K562 (cell line): ENCODE results near the gene KRT33A.

ENCODE experiments used
- DMBX1 ChIP-seq: fragments of 250-450 bp; sonication (Bioruptor Pico); IDR thresholded peaks from 2 replicates; pipeline ENCODE4 v1.8.0; 2022; ENCODE audit warnings: inconsistent platforms, mild to moderate bottlenecking, moderate library complexity, borderline replicate concordance
- ETV6 ChIP-seq, 3 experiments: fragments of 150-350 bp in 1 of 3; sonication (generic) in 1 of 3; formaldehyde crosslinking in 1 of 3; IDR thresholded peaks; 2 replicates each; pipeline versions ENCODE4 v1.6.1 to v1.8.0; 2014 to 2022; ENCODE audit warnings: borderline replicate concordance in 2 of 3, low read depth in 2 of 3, antibody characterized with exemption in 1 of 3, low read length in 1 of 3, mild to moderate bottlenecking in 1 of 3, missing genetic modification reagents in 1 of 3
- HCFC1 ChIP-seq: IDR thresholded peaks from 2 replicates; pipeline ENCODE4 v1.6.1; 2012; ENCODE audit warnings: low read depth, low read length, improper control_type of control experiment
- L3MBTL2 ChIP-seq: fragments of 450-650 bp; IDR thresholded peaks from 2 replicates; pipeline ENCODE4 v1.6.1; 2016; ENCODE audit warnings: mild to moderate bottlenecking, moderate library complexity
- POLR2A ChIP-seq: fragments of 450-650 bp; conservative IDR thresholded peaks from 2 replicates; pipeline ENCODE4 v1.6.1; 2016
- RBM25 ChIP-seq: fragments of 200-400 bp; formaldehyde crosslinking; IDR thresholded peaks from 2 replicates; pipeline ENCODE4 v1.6.1; 2018; ENCODE audit warnings: low read length, low read depth, moderate library complexity; ENCODE audit not compliant: severe bottlenecking
- SMC3 ChIP-seq: conservative IDR thresholded peaks from 2 replicates; pipeline ENCODE4 v1.6.1; 2011; ENCODE audit warnings: low read depth, low read length, improper control_type of control experiment; ENCODE audit not compliant: insufficient read depth
- TEAD2 ChIP-seq: fragments of 450-650 bp; IDR thresholded peaks from 2 replicates; pipeline ENCODE4 v1.6.1; 2016; ENCODE audit warnings: missing genetic modification characterization, control low read depth, missing compliant biosample characterization
- TEAD4 ChIP-seq, 2 experiments: sonication (generic) in 1 of 2; formaldehyde crosslinking in 1 of 2; IDR thresholded peaks; 2 replicates each; pipeline versions ENCODE4 v1.6.1 to v1.8.0; 2012 to 2022; ENCODE audit warnings: borderline replicate concordance in 1 of 2, inconsistent platforms in 1 of 2, low read length in 1 of 2, mild to moderate bottlenecking in 1 of 2, missing genetic modification reagents in 1 of 2
- ZBTB7A ChIP-seq: IDR thresholded peaks from 2 replicates; pipeline ENCODE4 v1.6.1; 2011; ENCODE audit warnings: low read depth, mild to moderate bottlenecking, low read length, moderate library complexity, borderline replicate concordance; ENCODE audit not compliant: control insufficient read depth
- TF ChIP-seq, protein P1 (sequence below), 3 experiments: IDR thresholded peaks in 2 of 3; conservative IDR thresholded peaks in 1 of 3; 2 replicates each; pipeline ENCODE4 v1.5.1; 2011 to 2012; ENCODE audit warnings: low read length in 3 of 3, mild to moderate bottlenecking in 3 of 3, control low read depth in 2 of 3, improper control_type of control experiment in 1 of 3, inconsistent platforms in 1 of 3, low read depth in 1 of 3, mixed read lengths in 1 of 3, moderate library complexity in 1 of 3; ENCODE audit not compliant: insufficient read depth in 2 of 3
- TF ChIP-seq, protein P2 (sequence below): sonication (generic); formaldehyde crosslinking; IDR thresholded peaks from 2 replicates; pipeline ENCODE4 v1.8.1; 2022; ENCODE audit warnings: missing genetic modification reagents

DNA sequence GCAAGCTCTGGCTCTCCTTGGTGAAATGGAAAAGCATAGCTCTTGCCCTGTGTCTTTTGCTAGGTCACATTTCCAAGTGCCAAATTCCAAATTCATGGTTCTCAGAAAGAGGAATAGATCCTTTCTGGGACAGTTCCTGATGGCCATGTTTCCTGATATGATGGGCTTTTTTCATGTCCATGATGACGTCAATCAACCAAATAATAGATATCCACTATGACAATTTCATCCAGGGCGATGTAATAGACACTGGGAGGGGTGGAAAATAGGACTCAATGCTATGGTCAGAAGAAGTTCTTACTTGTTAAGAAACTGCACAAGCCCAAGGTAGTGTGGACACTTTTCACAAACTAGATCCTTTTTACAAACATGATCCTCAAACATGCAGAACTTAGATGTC is 549 bp upstream of the KRT33A start:
- TF ChIP-seq, protein P1, sequence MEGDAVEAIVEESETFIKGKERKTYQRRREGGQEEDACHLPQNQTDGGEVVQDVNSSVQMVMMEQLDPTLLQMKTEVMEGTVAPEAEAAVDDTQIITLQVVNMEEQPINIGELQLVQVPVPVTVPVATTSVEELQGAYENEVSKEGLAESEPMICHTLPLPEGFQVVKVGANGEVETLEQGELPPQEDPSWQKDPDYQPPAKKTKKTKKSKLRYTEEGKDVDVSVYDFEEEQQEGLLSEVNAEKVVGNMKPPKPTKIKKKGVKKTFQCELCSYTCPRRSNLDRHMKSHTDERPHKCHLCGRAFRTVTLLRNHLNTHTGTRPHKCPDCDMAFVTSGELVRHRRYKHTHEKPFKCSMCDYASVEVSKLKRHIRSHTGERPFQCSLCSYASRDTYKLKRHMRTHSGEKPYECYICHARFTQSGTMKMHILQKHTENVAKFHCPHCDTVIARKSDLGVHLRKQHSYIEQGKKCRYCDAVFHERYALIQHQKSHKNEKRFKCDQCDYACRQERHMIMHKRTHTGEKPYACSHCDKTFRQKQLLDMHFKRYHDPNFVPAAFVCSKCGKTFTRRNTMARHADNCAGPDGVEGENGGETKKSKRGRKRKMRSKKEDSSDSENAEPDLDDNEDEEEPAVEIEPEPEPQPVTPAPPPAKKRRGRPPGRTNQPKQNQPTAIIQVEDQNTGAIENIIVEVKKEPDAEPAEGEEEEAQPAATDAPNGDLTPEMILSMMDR (IDR thresholded peaks at IDR 0.05 in 2 of 3, conservative IDR thresholded peaks at IDR 0.05 in 1 of 3; ENCODE audit: insufficient read depth in 2 of 3, low read depth in 1 of 3, low read length in 3 of 3): no peak
- TF ChIP-seq ZBTB7A: no peak
- TF ChIP-seq TEAD2 (tag): no peak
- no peak for TF ChIP-seq TEAD4 (IDR thresholded peaks at IDR 0.05; ENCODE audit: low read length)
- TF ChIP-seq TEAD4 (CRISPR knock-in tag; IDR thresholded peaks at IDR 0.05; ENCODE audit: borderline replicate concordance): no peak
- TF ChIP-seq HCFC1: no peak
- TF ChIP-seq, protein P2, sequence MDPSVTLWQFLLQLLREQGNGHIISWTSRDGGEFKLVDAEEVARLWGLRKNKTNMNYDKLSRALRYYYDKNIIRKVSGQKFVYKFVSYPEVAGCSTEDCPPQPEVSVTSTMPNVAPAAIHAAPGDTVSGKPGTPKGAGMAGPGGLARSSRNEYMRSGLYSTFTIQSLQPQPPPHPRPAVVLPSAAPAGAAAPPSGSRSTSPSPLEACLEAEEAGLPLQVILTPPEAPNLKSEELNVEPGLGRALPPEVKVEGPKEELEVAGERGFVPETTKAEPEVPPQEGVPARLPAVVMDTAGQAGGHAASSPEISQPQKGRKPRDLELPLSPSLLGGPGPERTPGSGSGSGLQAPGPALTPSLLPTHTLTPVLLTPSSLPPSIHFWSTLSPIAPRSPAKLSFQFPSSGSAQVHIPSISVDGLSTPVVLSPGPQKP (CRISPR knock-in tag): no peak
- TF ChIP-seq RBM25: no peak
- TF ChIP-seq SMC3: no peak
- no peak for TF ChIP-seq POLR2A
- no peak for TF ChIP-seq DMBX1
- TF ChIP-seq L3MBTL2: no peak
- TF ChIP-seq ETV6 (IDR thresholded peaks at IDR 0.05; ENCODE audit: borderline replicate concordance in 1 of 2, low read depth in 2 of 2, low read length in 1 of 2): no peak
- TF ChIP-seq ETV6 (CRISPR knock-in tag; IDR thresholded peaks at IDR 0.05; ENCODE audit: borderline replicate concordance): no peak
